Stimulated activated memory B cell treated with anti-CD40 and anti-IgM and Interleukin-4, amounts not matched to agents 10 μg/mL and 1 μg/mL and 100 μg/mL, for 72 hours (primary cell): ENCODE measurements around the gene CUEDC1.

Source experiments
- ATAC-seq: fragments of 150-1000 bp; cut with Tn5 transposase; 2 replicates; pipeline ENCODE4 v1.10.0; 2021
- H3K27ac Mint-ChIP-seq: one replicate; pipeline ENCODE4 v1.8.0; 2022; ENCODE audit warnings: mild to moderate bottlenecking, mixed read lengths
- H3K27me3 Mint-ChIP-seq: one replicate; pipeline ENCODE4 v1.8.0; 2022; ENCODE audit warnings: mixed read lengths
- H3K36me3 Mint-ChIP-seq: one replicate; pipeline ENCODE4 v1.8.0; 2022; ENCODE audit warnings: mixed read lengths
- H3K4me1 Mint-ChIP-seq: one replicate; pipeline ENCODE4 v1.8.0; 2022; ENCODE audit warnings: mixed read lengths
- H3K4me3 Mint-ChIP-seq: one replicate; pipeline ENCODE4 v1.8.0; 2022; ENCODE audit warnings: mild to moderate bottlenecking, moderate library complexity, mixed read lengths
- H3K9me3 Mint-ChIP-seq: one replicate; pipeline ENCODE4 v1.8.0; 2022; ENCODE audit warnings: mixed read lengths

Gene CUEDC1

DNA sequence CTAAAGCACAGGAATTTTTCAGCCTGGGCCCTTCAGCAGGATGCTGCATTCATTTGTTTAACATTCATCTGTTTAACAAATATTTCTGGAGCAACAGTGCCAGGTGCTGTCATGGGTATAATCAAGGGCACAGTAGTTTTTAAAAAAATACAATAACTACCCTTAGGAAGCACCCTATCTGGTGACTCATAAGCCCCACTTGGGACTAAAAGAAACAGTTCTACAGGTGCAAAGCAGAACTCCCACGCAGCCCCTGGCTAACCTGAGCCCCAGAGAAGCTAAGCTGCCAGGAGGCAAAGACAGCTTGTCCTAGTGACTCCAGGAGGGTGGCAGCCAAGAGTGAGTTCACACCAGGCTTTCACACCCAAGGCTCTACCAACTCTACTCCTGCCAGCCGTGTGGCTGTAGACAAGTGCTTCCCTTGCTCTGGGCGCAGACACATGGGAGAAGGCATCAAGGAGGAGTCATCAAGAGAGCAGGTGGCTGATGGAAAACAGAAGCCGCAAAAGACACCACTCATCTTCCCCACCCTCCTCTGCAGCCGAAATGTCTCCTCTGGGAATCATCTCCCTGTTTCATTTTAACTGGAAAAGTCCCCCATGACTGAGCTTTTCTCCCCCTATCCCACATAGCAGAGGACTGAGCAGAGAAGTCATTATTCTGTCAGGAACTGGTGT is 14.4 kb downstream of the CUEDC1 start:
- peaks cover 40% of the 10 kb centered on the region for H3K4me1 Mint-ChIP-seq
- no peak overlapping the region for H3K27ac Mint-ChIP-seq
- H3K4me3 Mint-ChIP-seq, result peak overlapping the region; percentile 40
- H3K9me3 Mint-ChIP-seq, result no peaks in the 10 kb centered on the region
- no peaks in the 10 kb centered on the region for H3K36me3 Mint-ChIP-seq
- peaks cover 58% of the 10 kb centered on the region for H3K27me3 Mint-ChIP-seq
- peak; percentile 51 for ATAC-seq

- ATAC-seq, result no peak
- Mint-ChIP-seq H3K27me3 (peaks cover 64% of the 10 kb centered on the region), H3K27ac (no peak overlapping the region), H3K4me3 (peak overlapping the region; percentile 40), H3K9me3 (no peaks in the 10 kb centered on the region), H3K36me3 (no peaks in the 10 kb centered on the region), H3K4me1 (peaks cover 40% of the 10 kb centered on the region)
Measured at GRCh38 chr17:57940231-57940630, 15.0 kb downstream of the CUEDC1 start.

DNA sequence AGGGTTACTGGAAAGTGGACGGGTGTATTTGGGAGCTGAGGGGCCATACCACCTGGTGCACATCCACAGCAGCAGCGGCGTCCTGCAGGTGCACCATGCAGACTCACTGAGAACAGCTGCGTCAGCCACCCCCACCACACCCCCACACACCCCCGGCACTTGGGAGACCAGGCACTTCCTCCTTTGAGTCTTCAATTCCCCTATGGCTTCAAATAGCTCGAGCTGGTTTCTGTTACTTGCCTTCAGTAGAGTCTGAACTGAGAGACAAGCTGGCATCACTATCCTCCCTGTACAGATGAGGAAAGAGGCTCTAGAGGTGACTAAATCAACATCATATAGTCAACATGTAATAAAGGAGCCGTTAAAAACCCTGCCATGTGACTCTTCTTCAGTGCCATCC is 15.4 kb downstream of the CUEDC1 start:
- Mint-ChIP-seq H3K4me1 (peaks cover 40% of the 10 kb centered on the region), H3K4me3 (peak overlapping the region; percentile 40)
- peak; percentile 95 for ATAC-seq

DNA sequence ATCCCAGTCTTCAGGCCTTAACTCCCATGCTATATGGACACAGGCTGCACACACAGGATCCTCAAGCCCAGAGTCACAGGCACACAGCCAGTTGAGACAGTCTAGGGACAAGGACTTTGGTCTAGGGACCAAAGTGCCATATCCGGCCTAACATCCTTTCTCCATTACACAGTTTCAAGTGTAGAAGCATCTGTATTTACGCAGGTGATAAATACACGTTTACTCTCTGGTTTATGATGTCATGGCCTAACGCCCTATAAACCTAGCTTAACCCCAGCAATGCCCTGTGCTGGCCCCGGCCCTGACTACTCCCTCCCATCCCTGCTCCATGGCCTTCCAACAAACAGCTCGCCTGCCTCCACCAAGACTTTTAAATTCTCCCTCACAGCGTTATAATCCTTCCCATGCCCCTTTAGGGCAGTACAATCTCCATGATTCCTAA is 17.1 kb downstream of the CUEDC1 start:
- peaks cover 32% of the 10 kb centered on the region for H3K4me1 Mint-ChIP-seq
- H3K4me3 Mint-ChIP-seq, result no peak overlapping the region
- no peak overlapping the region for H3K27ac Mint-ChIP-seq
- H3K27me3 Mint-ChIP-seq, result peaks cover 59% of the 10 kb centered on the region
- no peaks in the 10 kb centered on the region for H3K36me3 Mint-ChIP-seq
- H3K9me3 Mint-ChIP-seq, result no peaks in the 10 kb centered on the region
- no peak for ATAC-seq

More for the DNA sequence above, 15.4 kb downstream of the CUEDC1 start:
- Mint-ChIP-seq H3K27ac (peak overlapping the region; percentile 30), H3K9me3 (no peaks in the 10 kb centered on the region), H3K27me3 (peaks cover 66% of the 10 kb centered on the region), H3K36me3 (no peaks in the 10 kb centered on the region)

DNA sequence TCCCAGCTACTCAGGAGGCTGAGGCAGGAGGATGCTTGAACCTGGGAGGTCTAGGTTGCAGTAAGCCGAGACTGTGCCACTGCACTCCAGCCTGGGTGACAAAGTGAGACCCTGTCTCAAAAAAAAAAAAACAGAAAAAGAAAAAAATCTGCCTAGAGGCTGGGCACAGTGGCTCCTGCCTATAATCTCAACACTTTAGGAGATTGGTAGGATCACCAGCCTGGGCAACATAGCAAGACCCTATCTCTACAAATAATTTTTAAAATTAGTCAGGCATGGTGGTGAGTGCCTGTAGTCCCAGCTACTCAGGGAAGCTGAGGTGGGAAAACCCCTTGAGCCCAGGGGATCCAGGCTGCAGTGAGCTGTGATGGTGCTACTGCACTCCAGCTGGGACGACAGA is 17.7 kb downstream of the CUEDC1 start:
- Mint-ChIP-seq H3K4me1 (peaks cover 29% of the 10 kb centered on the region), H3K27me3 (peaks cover 61% of the 10 kb centered on the region), H3K36me3 (no peaks in the 10 kb centered on the region), H3K4me3 (no peak overlapping the region), H3K9me3 (no peaks in the 10 kb centered on the region), H3K27ac (no peak overlapping the region)
- no peak for ATAC-seq

- Mint-ChIP-seq H3K4me3 (no peak overlapping the region), H3K9me3 (no peaks in the 10 kb centered on the region), H3K27me3 (peaks cover 64% of the 10 kb centered on the region), H3K36me3 (no peaks in the 10 kb centered on the region), H3K4me1 (peaks cover 20% of the 10 kb centered on the region), H3K27ac (no peak overlapping the region)
- no peak for ATAC-seq
Measured at GRCh38 chr17:57935833-57936807, 19.1 kb downstream of the CUEDC1 start.

DNA sequence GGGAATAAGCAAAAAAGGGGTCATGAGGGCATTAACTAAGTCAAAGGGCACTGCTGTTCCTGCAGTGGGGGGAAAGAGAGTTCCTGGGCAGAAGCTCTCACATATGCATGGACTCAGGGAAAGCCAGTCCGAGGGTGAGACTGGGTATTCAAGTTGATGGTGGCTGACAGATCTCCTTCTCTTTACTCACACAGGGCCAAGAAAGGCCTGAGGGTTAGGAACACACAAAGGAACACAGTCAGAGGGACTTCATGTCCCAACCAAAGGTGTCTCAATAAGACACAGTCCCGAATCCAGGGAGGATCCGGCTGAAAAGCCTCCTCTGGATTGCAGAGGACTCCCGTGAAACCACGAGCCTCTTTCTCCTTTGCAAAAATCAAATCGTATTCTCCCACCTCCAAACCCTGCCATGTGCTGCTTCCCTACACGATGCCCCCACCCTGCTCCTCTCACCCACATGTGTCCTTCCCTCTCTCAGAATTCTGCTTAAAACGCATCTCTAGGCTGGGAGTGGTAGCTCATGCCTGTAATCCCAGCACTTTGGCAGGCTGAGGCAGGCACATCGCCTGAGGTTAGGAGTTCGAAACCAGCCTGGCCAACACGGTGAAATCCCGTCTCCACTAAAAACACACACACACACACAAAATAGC is 23.6 kb downstream of the CUEDC1 start:
- Mint-ChIP-seq H3K9me3 (no peaks in the 10 kb centered on the region), H3K27me3 (peaks cover 83% of the 10 kb centered on the region), H3K4me3 (no peak overlapping the region), H3K4me1 (peaks cover 4% of the 10 kb centered on the region), H3K36me3 (no peaks in the 10 kb centered on the region), H3K27ac (no peak overlapping the region)
- ATAC-seq, result no peak

- no peak for ATAC-seq
- peaks cover 83% of the 10 kb centered on the region for H3K27me3 Mint-ChIP-seq
- peaks cover 6% of the 10 kb centered on the region for H3K4me1 Mint-ChIP-seq
- H3K9me3 Mint-ChIP-seq, result no peaks in the 10 kb centered on the region
- H3K36me3 Mint-ChIP-seq, result no peaks in the 10 kb centered on the region
- H3K27ac Mint-ChIP-seq, result no peak overlapping the region
- H3K4me3 Mint-ChIP-seq, result no peak overlapping the region
Measured at GRCh38 chr17:57930239-57930638, 25.0 kb downstream of the CUEDC1 start.

DNA sequence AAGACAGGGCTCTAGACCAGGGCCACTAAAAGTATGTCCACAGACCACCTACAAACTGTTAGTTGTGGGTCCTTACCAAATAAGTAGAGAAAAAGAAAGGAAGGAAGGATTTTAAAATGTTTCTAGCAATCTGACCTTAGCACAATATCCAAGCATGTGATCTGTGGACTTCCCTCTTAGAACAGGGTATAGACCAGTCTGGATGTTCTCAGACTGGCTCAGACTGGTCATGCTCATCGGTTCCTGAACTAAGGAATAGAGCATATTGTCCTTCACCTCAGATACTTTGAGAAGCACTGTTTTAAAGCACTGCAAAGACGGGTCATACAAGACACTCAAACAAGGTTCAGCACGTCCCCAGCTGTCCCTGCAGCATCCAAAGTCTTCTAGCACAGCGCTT is 25.8 kb downstream of the CUEDC1 start:
- Mint-ChIP-seq H3K27ac (no peak overlapping the region), H3K27me3 (peaks cover 86% of the 10 kb centered on the region), H3K4me1 (peaks cover 6% of the 10 kb centered on the region), H3K36me3 (no peaks in the 10 kb centered on the region), H3K4me3 (no peak overlapping the region), H3K9me3 (no peaks in the 10 kb centered on the region)
- ATAC-seq, result no peak

DNA sequence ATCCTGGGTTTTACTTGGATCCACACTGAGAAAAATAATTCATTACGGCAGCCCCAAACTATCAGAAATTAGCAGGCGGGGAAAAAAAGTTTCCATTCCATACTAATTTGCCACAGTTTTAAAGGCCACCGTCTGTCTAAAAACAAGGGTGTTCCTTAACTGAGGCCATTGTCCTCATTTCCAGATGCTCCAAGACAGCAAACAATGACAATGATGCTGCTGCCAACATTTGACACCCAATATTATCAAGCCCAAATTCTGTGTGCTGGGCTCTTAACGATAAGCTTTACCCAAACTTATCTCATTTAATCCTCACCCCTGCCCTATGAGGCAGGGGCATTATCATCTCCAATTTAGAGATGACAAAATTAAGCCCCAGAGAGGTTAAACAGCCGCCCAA is 26.3 kb downstream of the CUEDC1 start:
- no peaks in the 10 kb centered on the region for H3K9me3 Mint-ChIP-seq
- peaks cover 6% of the 10 kb centered on the region for H3K4me1 Mint-ChIP-seq
- ATAC-seq, result no peak
- no peak overlapping the region for H3K4me3 Mint-ChIP-seq
- H3K27ac Mint-ChIP-seq, result no peak overlapping the region
- H3K36me3 Mint-ChIP-seq, result no peaks in the 10 kb centered on the region
- H3K27me3 Mint-ChIP-seq, result peaks cover 89% of the 10 kb centered on the region

DNA sequence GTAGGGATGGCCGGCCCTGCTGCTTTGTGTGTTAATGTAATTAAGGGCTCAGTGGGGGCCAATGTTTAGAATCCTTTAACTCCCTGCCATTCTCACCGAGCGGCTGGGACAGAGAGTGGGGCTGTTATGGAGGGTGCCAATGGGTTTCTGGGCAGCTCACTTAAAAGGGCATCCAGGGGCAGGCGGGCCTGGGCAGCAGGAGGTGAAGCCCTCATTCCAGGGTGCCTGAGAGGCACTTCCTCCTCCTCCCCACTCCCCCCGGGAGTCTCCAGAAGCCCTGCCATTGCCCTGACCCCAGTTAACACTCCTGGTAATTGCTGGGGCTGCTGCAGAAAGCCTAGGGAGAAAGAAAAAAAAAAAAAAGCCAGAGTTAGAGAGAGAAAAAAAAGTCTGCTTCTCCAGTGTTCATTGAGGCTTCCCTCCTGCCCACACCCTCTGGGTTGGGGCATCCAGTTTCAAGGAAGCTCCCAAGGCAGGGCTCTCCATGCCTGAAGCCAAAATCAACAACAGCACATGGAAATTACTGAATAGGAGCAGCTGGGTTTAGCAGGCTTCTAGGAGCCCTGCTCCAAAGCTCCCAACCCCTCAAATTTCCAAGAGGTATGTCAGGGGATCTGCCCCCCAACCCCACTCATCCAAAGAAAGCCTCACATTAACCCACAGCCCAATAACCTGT is 28.0 kb downstream of the CUEDC1 start:
- no peak overlapping the region for H3K4me3 Mint-ChIP-seq
- H3K27ac Mint-ChIP-seq, result no peak overlapping the region
- peaks cover 6% of the 10 kb centered on the region for H3K4me1 Mint-ChIP-seq
- ATAC-seq, result no peak
- H3K9me3 Mint-ChIP-seq, result no peaks in the 10 kb centered on the region
- peaks cover 91% of the 10 kb centered on the region for H3K27me3 Mint-ChIP-seq
- H3K36me3 Mint-ChIP-seq, result no peaks in the 10 kb centered on the region

GRCh38 chr17:57926723-57927047 is 28.5 kb downstream of the CUEDC1 start:
- no peak overlapping the region for H3K4me3 Mint-ChIP-seq
- peaks cover 91% of the 10 kb centered on the region for H3K27me3 Mint-ChIP-seq
- H3K4me1 Mint-ChIP-seq, result peaks cover 6% of the 10 kb centered on the region
- no peak overlapping the region for H3K27ac Mint-ChIP-seq
- no peaks in the 10 kb centered on the region for H3K36me3 Mint-ChIP-seq
- ATAC-seq, result no peak
- H3K9me3 Mint-ChIP-seq, result no peaks in the 10 kb centered on the region

GRCh38 chr17:57925361-57925990 is 29.7 kb downstream of the CUEDC1 start:
- no peak for ATAC-seq
- peaks cover 6% of the 10 kb centered on the region for H3K4me1 Mint-ChIP-seq
- no peaks in the 10 kb centered on the region for H3K9me3 Mint-ChIP-seq
- no peak overlapping the region for H3K4me3 Mint-ChIP-seq
- H3K27ac Mint-ChIP-seq, result no peak overlapping the region
- H3K36me3 Mint-ChIP-seq, result no peaks in the 10 kb centered on the region
- H3K27me3 Mint-ChIP-seq, result peaks cover 91% of the 10 kb centered on the region

GRCh38 chr17:57924677-57925076 is 30.5 kb downstream of the CUEDC1 start:
- Mint-ChIP-seq H3K4me1 (peaks cover 6% of the 10 kb centered on the region), H3K9me3 (no peaks in the 10 kb centered on the region), H3K27me3 (peaks cover 89% of the 10 kb centered on the region)

More at GRCh38 chr17:57924677-57925076, 30.5 kb downstream of the CUEDC1 start:
- H3K4me3 Mint-ChIP-seq, result no peak overlapping the region
- no peaks in the 10 kb centered on the region for H3K36me3 Mint-ChIP-seq
- no peak for ATAC-seq
- no peak overlapping the region for H3K27ac Mint-ChIP-seq
